Activated CD4-positive, alpha-beta T cell treated with anti-CD3 and anti-CD28 coated beads, Interleukin-2, amount 10 ng/mL, durations not matched to agents 7 days and 5 days (primary cell): ENCODE data around the gene RPUSD1. TPM values are rescaled to one million over a fixed set of nuclear protein-coding genes. Genes with fewer than 3 reads are reported as not detected.

Source experiments
- CTCF ChIA-PET: fragments of 350-600 bp; sonication (Branson Sonifier 250); formaldehyde crosslinking; loops from one replicate; lab custom pipeline; 2021; ENCODE audit warnings: antibody characterized with exemption; lab: Charles Lee
- POLR2A ChIA-PET: fragments of 350-600 bp; sonication (Branson Sonifier 250); formaldehyde crosslinking; loops from one replicate; lab custom pipeline; 2021; ENCODE audit warnings: antibody characterized with exemption; lab: Charles Lee
- DNase-seq: peaks from one replicate; pipeline ENCODE4 v3.0.0-alpha.2; 2020
- H3K27ac Mint-ChIP-seq: one replicate; pipeline ENCODE4 v1.8.0; 2021; ENCODE audit warnings: mild to moderate bottlenecking, moderate library complexity, mixed read lengths
- H3K27me3 Mint-ChIP-seq: one replicate; pipeline ENCODE4 v1.8.0; 2021; ENCODE audit warnings: mixed read lengths
- H3K36me3 Mint-ChIP-seq: one replicate; pipeline ENCODE4 v1.8.0; 2021; ENCODE audit warnings: low read depth, mixed read lengths
- H3K4me1 Mint-ChIP-seq: one replicate; pipeline ENCODE4 v1.8.0; 2021; ENCODE audit warnings: mixed read lengths
- H3K4me3 Mint-ChIP-seq: one replicate; pipeline ENCODE4 v1.8.0; 2021; ENCODE audit warnings: mild to moderate bottlenecking, moderate library complexity, mixed read lengths
- H3K9me3 Mint-ChIP-seq: one replicate; pipeline ENCODE4 v1.8.0; 2021; ENCODE audit warnings: mixed read lengths
- total RNA-seq, 2 experiments: library from RNA; stranded (reverse); gene quantifications; one replicate each; pipeline ENCODE4 v1.2.3, GENCODE V29; 2021

RPUSD1 gene
- total RNA-seq, 2 experiments from 2014 or later = 25.4 to 26.1 TPM

DNA sequence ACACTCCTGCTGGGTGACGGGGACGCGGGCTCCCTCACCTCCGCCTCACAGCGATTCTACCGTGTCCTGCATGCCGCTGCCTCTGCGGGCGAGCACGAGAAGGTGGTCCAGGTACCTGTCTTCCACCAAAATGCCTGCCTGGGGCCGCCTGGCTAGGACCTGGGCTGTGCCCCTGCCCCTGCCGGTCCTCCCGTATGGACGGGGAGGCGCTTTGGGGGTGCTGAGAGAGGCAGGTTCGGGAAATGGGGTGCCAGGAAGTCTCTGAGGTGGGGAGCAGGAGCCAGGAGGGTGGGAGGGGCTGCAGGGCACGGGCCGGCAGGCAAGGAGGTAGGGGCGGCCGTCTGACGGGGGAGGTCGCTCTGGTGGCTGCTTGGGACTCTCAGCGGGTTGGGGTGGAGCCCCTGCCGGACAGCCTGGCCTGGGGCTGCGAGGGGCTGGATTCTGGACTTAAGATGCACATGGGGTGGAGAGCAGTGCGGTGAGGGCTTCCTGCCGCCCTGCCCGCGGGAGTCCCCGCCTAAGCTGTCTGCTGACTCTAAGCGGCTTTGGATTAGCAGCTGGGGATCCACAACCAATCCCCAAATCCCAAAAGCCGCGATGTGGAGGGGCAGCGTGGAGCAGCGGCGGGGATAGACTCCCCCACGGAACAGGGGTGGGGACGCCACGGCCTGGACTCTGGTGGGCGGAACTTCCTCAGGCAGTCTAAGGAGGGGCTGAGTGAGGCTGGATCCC, 6.1 kb upstream of the RPUSD1 start:
- Mint-ChIP-seq H3K36me3 (peaks cover 12% of the 10 kb centered on the region), H3K27ac (no peak overlapping the region), H3K4me1 (peaks cover 9% of the 10 kb centered on the region), H3K27me3 (peaks cover 2% of the 10 kb centered on the region), H3K9me3 (no peaks in the 10 kb centered on the region), H3K4me3 (no peak overlapping the region)
- POLR2A ChIA-PET = no interaction called here
- CTCF ChIA-PET = no interaction called here
- DNase-seq = no peak

GRCh38 chr16:793414-793813, 5.2 kb upstream of the RPUSD1 start:
- no peak overlapping the region for H3K4me3 Mint-ChIP-seq
- CTCF ChIA-PET = no interaction called here
- H3K4me1 Mint-ChIP-seq = peaks cover 9% of the 10 kb centered on the region
- DNase-seq = no peak
- POLR2A ChIA-PET = no interaction called here
- H3K27me3 Mint-ChIP-seq = no peaks in the 10 kb centered on the region
- H3K9me3 Mint-ChIP-seq = no peaks in the 10 kb centered on the region
- no peak overlapping the region for H3K27ac Mint-ChIP-seq
- H3K36me3 Mint-ChIP-seq = peaks cover 12% of the 10 kb centered on the region

DNA sequence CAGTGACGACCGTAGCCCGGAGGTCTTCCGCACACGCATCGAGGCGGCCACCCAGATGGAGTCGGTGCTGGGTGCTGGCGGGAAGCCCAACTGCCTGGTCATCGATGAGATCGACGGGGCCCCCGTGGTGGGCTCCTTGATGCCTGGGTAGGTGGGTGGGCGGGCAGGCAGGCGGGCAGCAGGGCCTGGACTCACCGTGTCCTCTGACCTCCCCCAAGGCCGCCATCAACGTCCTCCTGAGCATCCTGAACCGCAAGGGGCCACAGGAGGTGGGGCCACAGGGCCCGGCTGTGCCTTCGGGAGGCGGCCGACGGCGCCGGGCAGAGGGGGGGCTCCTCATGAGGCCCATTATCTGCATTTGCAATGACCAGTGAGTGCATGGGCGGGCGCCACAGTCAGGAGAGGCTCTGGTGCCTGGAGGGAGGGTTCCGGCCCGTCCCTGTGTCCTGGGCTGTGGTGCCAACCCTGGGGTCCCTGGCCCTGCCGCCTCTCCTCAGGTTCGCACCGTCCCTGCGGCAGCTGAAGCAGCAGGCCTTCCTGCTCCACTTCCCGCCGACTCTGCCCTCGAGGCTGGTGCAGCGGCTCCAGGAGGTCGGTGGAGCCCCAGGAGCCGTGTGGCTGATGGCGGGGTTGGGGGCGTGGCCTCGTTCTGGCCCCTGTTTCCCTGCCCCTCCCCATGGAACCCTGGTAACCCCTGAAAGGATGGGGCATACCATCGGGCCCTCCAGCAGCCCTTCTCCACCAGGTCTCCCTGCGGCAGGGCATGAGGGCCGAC, 4.2 kb upstream of the RPUSD1 start:
- Mint-ChIP-seq H3K9me3 (no peaks in the 10 kb centered on the region), H3K27me3 (no peaks in the 10 kb centered on the region), H3K4me3 (no peak overlapping the region), H3K27ac (no peak overlapping the region), H3K36me3 (peaks cover 11% of the 10 kb centered on the region), H3K4me1 (peaks cover 11% of the 10 kb centered on the region)
- POLR2A ChIA-PET = no interaction called here
- CTCF ChIA-PET = interaction anchor here (0.6 kb wide), 1 partner anchor 330 kb away, joined by 3 read pairs; no protein-coding TSS in a partner anchor
- no peak for DNase-seq

- DNase-seq = no peak
- Mint-ChIP-seq H3K27ac (no peak overlapping the region), H3K27me3 (no peaks in the 10 kb centered on the region), H3K4me1 (peaks cover 17% of the 10 kb centered on the region), H3K4me3 (no peak overlapping the region), H3K9me3 (no peaks in the 10 kb centered on the region), H3K36me3 (peaks cover 8% of the 10 kb centered on the region)
- CTCF ChIA-PET = no interaction called here
- POLR2A ChIA-PET = no interaction called here
These were observed 3.0 kb upstream of the RPUSD1 start for GRCh38 chr16:791131-791530.

DNA sequence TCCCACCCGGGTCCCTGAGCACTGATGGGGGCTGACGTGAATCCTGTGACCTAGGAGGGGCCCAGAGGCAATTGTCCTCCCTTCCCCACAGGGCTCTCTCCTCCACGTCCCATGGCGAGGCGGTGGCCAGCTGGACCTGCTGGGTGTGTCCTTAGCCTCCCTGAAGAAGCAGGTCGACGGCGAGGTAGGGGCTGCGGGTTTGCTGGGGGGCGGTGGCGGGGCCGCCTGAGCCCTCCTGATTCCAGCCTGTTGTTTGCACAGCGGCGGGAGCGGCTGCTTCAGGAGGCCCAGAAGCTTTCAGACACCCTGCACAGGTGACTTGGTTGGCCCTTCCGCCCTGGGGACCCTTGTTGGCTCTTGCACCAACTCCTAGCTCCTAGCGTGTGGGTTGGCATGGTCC, 1.9 kb upstream of the RPUSD1 start:
- H3K9me3 Mint-ChIP-seq = no peaks in the 10 kb centered on the region
- no peak overlapping the region for H3K27ac Mint-ChIP-seq
- peaks cover 9% of the 10 kb centered on the region for H3K36me3 Mint-ChIP-seq
- POLR2A ChIA-PET = no interaction called here
- CTCF ChIA-PET = interaction anchor here (0.7 kb wide), 1 partner anchor 103 kb away, joined by 3 read pairs; no protein-coding TSS in a partner anchor
- peaks cover 17% of the 10 kb centered on the region for H3K4me1 Mint-ChIP-seq
- no peaks in the 10 kb centered on the region for H3K27me3 Mint-ChIP-seq
- DNase-seq = no peak
- peak overlapping the region; percentile 64 for H3K4me3 Mint-ChIP-seq

DNA sequence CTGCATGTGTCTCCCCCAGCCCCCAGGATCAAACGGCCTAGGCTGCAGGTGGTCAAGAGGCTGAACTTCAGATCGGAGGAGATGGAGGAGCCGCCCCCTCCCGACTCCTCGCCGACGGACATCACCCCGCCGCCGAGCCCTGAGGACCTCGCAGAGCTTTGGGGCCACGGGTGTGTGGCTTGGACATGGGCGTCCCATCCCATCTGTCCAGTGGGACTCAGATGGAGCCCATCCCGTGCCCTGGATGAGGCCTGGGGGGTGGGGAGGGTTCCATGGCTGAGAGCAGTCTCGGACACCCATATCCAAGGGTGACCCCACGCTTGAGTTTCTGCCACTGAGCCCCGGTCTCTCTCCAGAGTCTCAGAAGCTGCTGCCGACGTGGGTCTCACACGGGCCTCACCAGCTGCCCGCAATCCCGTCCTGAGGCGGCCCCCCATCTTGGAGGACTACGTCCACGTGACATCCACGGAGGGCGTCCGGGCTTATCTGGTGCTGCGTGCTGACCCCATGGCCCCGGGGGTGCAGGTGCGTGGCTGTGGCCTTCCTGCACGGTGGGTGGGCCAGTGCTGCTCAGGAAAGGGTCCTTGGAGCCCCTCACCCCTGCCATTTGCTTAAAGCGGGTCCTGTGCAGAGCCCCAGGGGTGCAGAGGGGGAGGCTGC, 1.1 kb upstream of the RPUSD1 start:
- CTCF ChIA-PET = interaction anchor here (1.2 to 1.7 kb wide), 2 partner anchors 18 to 68 kb away, joined by 3 to 4 read pairs; partner anchors contain the start of gene ANTKMT
- Mint-ChIP-seq H3K36me3 (peaks cover 10% of the 10 kb centered on the region), H3K4me3 (peak overlapping the region; percentile 64), H3K27ac (no peak overlapping the region), H3K4me1 (peaks cover 20% of the 10 kb centered on the region), H3K27me3 (no peaks in the 10 kb centered on the region), H3K9me3 (no peaks in the 10 kb centered on the region)
- DNase-seq = no peak
- POLR2A ChIA-PET = no interaction called here

- ChIA-PET CTCF (interaction anchor here (1.0 to 1.7 kb wide), 4 partner anchors 18 to 76 kb away, joined by 3 to 4 read pairs (median 4); partner anchors contain the start of gene ANTKMT), POLR2A (interaction anchor here (0.6 to 1.0 kb wide), 3 partner anchors 74 to 368 kb away, joined by 3 read pairs; partner anchors contain the start of gene METRN)
- peak within 1 kb of the TSS; percentile 90 for H3K4me3 Mint-ChIP-seq
- H3K4me1 Mint-ChIP-seq = peaks cover 20% of the 10 kb centered on the region
- DNase-seq = peak; percentile 90
- peaks cover 10% of the 10 kb centered on the region for H3K36me3 Mint-ChIP-seq
- no peaks in the 10 kb centered on the region for H3K9me3 Mint-ChIP-seq
- peak within 1 kb of the TSS; percentile 84 for H3K27ac Mint-ChIP-seq
- H3K27me3 Mint-ChIP-seq = no peaks in the 10 kb centered on the region
These were observed 382 bp upstream of the RPUSD1 start, which contains the start of gene CHTF18 for GRCh38 chr16:788399-789126. TSS of gene CHTF18 (plus strand) at chr16:788620. CDS start at chr16:788685, 65 bp downstream.

GRCh38 chr16:787321-787966, 737 bp downstream of the RPUSD1 start:
- ChIA-PET CTCF (interaction anchor here (1.0 to 1.5 kb wide), 2 partner anchors 39 to 75 kb away, joined by 3 to 4 read pairs; no protein-coding TSS in a partner anchor), POLR2A (interaction anchor here (0.6 to 1.0 kb wide), 2 partner anchors 51 to 73 kb away, joined by 3 to 7 read pairs; partner anchors contain the start of gene METRN)
- no peak for DNase-seq
- Mint-ChIP-seq H3K4me1 (peaks cover 20% of the 10 kb centered on the region), H3K4me3 (peak overlapping the region; percentile 90), H3K36me3 (peaks cover 10% of the 10 kb centered on the region), H3K27me3 (no peaks in the 10 kb centered on the region), H3K27ac (peak overlapping the region; percentile 84), H3K9me3 (no peaks in the 10 kb centered on the region)

GRCh38 chr16:785563-786535, 2.3 kb downstream of the RPUSD1 start:
- Mint-ChIP-seq H3K27me3 (no peaks in the 10 kb centered on the region), H3K27ac (no peak overlapping the region), H3K4me3 (peak overlapping the region; percentile 55), H3K4me1 (peaks cover 14% of the 10 kb centered on the region), H3K36me3 (peaks cover 4% of the 10 kb centered on the region), H3K9me3 (no peaks in the 10 kb centered on the region)
- ChIA-PET POLR2A (no interaction called here), CTCF (interaction anchor here (0.6 to 2.4 kb wide), 15 partner anchors 9 to 78 kb away, joined by 3 to 10 read pairs (median 5); partner anchors contain the start of genes ANTKMT, CCDC78, CIAO3 and HAGHL)
- DNase-seq = peak; percentile 63

GRCh38 chr16:784431-784830, 3.8 kb downstream of the RPUSD1 start:
- Mint-ChIP-seq H3K4me1 (peaks cover 11% of the 10 kb centered on the region), H3K27me3 (no peaks in the 10 kb centered on the region), H3K9me3 (no peaks in the 10 kb centered on the region), H3K4me3 (no peak overlapping the region), H3K36me3 (peaks cover 4% of the 10 kb centered on the region), H3K27ac (no peak overlapping the region)
- DNase-seq = no peak
- POLR2A ChIA-PET = no interaction called here
- CTCF ChIA-PET = interaction anchor here (0.8 to 2.4 kb wide), 15 partner anchors 8 to 197 kb away, joined by 3 to 10 read pairs (median 4); partner anchors contain the start of genes ANTKMT, CCDC78, HAGHL and METRN
